Measurements from ENCODE around the gene PTGR3. TPM values are rescaled to one million over a fixed set of nuclear protein-coding genes. Genes with fewer than 3 reads are reported as not detected.

Gene PTGR3, protein sequence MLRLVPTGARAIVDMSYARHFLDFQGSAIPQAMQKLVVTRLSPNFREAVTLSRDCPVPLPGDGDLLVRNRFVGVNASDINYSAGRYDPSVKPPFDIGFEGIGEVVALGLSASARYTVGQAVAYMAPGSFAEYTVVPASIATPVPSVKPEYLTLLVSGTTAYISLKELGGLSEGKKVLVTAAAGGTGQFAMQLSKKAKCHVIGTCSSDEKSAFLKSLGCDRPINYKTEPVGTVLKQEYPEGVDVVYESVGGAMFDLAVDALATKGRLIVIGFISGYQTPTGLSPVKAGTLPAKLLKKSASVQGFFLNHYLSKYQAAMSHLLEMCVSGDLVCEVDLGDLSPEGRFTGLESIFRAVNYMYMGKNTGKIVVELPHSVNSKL
- total RNA-seq: 33.7 TPM
- long read RNA-seq, full-length matches to known transcripts: 30 of 38 reads
- long read RNA-seq, partial matches to known transcripts: 0 of 38 reads
- long read RNA-seq, other reads (novel, unspliced or antisense): 8 of 38 reads

DNA sequence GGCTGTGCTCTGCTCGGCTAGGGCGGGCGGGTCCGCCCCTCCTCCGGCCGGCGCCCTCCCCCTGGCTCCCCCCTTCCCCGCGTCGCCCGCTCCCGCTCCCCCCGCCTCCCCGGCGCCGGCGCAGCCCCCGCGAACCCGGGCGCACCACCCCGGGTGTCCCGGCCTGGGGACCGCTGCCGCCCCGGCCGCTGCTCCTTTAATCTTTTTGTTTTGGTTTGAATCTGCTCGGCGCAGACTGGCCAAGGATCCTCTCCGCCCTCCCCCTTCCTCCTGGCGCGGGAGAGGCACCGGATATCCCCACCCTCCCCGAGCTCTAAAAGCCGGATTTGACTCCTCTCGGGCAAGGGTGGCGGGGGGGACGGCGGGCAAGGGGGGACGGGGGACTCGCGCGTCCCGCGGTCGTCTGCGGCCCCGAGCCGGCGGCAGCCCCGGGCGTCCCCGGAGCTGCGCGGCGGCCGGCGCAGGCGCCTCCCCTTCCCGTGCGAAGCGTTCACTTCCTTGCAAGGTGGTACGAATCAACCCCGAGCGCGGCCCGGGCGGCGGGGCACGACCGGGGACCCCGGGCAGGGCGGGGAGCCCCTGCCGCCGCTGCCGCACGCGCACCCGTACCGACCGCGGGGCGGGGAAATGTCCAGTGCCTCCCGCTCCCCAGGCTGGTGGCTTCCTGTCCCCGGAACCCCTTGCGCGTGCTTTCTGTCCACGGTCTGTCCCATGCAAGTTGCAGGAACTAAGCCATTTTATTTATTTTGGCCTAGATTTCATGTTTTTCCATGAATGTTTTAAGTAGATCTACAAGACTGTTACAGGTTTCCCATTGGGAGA is at the start of gene PTGR3:
Gene PTGR3 (minus strand): TSS at position 11 of the 822 bp plus-strand sequence. CDS start 81 bp downstream, outside the sequence.
- intact Hi-C loops (cut with DNase I): loop anchor here (2.0 to 10.0 kb wide), 4 partner anchors 17 to 265 kb away; no protein-coding TSS in a partner anchor
- peak; percentile 89 for DNase-seq (ENCODE audit: low spot score)

DNA sequence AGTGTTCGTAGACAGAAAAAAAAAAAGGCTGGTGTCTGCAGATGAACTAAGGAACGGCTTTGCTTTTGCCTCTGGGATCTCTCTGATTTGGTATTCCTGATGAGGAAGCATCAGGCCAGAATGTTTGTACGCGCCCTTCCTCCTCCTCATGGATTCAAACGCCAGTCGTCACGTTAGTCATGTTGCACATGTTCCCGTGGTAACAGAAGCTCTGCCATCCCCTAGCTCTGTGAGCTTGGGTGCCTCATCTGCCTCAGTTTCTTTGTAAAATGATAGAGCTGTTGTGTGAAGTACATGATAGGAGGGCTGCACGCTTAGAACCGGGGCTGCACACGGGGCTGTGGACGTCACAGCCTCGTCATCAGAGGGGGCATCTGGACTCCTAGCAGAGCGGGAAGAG is 48.7 kb upstream of the PTGR3 start:
- intact Hi-C loops (cut with DNase I): no loop called here
- DNase-seq (ENCODE audit: low spot score): no peak

DNA sequence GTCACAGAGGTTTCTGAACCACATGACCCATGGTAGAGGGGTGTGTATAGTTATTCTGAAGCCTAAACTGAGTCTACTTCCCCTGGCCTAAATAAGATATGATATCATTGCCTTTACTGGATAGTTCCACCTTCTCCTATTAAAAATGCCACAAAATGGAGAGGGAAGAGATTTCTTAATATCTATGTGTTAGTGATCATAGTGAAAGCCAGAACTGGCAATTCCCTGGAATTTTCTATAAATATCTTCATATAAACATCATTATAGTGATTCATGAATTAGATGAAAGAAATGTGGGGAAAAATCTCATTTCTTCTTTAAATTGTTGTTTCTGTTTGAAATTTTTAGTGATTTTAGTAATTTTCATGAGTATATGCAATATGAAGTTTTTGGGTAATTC is 47.4 kb upstream of the PTGR3 start:
- intact Hi-C loops (cut with DNase I): no loop called here

DNA sequence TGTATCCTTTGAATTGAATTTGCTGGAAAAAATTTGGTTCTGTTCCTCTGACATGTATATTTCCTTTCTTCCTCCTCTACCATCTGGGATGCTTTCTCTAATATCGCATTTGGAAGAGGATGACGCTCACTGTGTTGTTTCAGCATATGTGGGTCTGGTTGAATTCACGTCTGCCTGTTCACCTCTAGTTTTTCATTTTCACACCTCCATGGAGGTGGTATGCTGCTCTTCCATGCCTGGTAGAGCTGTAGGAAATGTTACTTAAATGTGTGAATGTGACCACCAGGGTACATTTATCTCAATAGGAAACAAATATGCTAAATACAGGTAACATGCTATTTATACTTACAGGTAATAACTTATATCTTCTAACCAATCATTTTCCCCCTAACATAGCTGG is 46.2 kb upstream of the PTGR3 start:
- DNase-seq (ENCODE audit: low spot score): no peak
- intact Hi-C loops (cut with DNase I): no loop called here

More for the DNA sequence above, 47.4 kb upstream of the PTGR3 start:
- DNase-seq (ENCODE audit: low spot score): no peak

DNA sequence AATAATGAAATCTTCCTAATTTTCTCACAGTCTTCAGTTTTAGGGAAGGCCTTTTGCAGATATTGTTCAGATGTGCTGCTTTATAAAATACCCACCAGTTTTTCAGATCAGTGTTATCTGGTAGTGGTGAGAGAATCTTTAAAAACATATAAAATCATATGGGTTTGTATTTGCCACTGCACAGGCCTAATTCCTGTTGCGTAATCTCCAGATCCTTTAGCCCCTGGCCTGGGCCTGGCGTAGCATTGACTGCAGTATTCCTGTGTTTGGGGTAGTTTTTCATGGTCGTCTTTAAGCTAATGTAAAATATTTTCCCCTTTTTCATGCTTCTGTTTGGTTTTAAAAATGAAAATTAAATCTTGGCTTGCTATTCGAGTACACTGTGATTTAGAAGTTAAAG is 44.8 kb upstream of the PTGR3 start:
- DNase-seq (ENCODE audit: low spot score): no peak
- intact Hi-C loops (cut with DNase I): no loop called here

DNA sequence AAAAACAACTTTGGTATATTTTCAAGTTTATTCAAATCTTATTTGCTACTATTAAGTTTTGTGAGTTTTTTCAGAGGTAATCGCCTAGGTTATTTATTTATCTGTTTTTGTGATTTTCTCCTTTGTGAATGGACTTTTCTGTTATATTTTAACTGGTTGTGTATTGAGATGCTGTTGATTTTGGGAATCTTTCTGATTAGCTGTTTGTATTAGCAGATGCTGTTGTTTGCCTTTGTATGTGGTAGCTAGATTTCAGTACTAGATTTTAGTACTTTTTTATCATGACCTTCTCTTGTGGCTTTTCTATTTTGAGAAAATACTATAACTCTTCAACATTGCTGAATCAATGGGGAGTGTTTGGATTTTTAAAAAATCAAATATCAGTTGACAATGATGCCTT is 44.1 kb upstream of the PTGR3 start:
- no peak for DNase-seq (ENCODE audit: low spot score)
- intact Hi-C loops (cut with DNase I): no loop called here

DNA sequence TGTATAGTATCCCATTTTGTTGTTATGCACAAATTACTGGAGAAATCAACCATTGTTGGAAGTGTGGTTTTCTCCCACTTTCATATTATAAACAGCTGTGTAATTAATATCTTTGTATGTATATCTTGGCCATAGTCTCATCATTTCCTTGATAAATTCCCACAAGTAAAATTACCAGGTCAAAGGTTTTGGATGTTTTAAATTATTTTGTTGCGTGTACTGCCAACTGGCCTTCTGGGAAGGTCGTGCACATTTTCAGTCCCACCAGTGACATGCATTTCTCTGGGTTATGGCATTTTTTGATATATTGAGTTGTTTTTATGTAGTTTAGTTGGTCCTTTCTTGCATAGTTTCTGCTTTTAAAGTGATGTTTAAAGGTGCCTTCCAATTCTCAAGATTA is 43.2 kb upstream of the PTGR3 start:
- DNase-seq (ENCODE audit: low spot score): no peak
- intact Hi-C loops (cut with DNase I): no loop called here

DNA sequence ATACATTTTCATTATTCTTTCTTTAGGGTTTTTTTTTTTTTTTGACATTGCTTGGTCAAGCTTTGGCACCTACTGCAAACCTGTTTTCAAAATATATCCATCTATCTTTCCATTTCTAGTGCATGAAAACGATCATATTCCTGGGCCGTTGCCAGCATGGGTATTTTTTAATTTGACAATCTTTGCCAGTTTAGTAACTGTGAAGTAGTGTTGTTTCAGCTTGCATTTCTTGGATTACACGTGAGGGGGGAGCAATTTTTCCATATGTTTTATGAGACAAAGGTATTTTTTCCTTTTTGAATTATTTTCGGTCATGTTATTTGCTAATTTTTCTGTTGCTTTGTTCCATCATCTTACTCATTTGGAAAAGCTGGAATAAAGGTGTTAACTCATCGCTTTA is 42.5 kb upstream of the PTGR3 start:
- intact Hi-C loops (cut with DNase I): no loop called here
- no peak for DNase-seq (ENCODE audit: low spot score)

DNA sequence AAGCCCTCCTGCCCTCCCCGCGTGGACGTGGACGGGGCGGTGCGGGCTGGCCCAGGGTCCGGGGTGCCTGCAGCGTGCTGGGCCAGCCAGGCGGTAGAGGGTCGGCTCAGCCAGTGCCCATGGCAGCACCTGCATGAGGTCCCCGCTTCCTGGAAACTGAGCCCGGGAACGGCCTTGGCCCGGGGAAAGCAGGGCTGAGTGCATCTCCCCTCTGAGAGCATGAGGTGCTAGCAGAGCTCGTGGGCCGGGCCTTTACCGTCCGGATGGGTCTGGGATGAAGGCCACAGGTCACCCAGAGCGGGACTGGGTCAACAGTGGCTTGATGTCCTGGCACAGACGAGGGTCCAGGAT is 41.5 kb upstream of the PTGR3 start:
- intact Hi-C loops (cut with DNase I): no loop called here
- DNase-seq (ENCODE audit: low spot score): no peak

DNA sequence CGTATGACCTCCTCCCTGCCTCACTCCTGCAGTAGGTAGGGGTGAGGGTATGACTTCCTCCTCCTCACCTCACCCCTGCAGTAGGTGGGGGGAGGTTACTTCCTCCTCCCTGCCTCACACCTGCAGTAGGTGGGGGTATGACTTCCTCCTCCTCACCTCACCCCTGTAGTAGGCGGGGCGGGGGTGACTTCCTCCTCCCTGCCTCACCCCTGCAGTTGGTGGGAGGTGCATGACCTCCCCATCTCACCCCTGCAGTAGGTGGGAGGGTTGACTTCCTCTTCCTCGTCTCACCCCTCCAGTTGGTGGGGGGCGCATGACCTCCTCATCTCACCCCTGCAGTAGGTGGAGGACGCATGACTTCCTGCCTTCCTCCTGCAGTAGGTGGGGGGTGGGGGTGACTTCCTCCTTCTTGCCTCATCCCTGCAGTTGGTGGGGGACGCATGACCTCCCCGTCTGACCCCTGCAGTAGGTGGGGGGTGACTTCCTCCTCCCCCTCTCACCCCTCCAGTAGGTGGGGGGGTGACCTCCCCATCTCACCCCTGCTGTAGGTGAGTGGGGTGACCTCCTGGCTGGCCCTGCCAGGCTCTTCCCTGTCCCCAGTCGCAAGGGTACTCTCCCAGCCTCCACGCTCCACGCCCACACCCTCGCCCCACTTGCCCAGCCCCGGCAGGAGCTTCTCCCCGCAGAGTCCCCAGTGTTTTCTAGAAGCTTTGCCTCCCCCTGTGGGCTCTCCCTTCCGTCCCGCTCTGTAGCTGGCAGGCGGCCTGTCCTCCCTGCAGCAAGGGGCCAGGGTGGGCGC is 40.9 kb upstream of the PTGR3 start:
- intact Hi-C loops (cut with DNase I): no loop called here
- DNase-seq (ENCODE audit: low spot score): no peak

DNA sequence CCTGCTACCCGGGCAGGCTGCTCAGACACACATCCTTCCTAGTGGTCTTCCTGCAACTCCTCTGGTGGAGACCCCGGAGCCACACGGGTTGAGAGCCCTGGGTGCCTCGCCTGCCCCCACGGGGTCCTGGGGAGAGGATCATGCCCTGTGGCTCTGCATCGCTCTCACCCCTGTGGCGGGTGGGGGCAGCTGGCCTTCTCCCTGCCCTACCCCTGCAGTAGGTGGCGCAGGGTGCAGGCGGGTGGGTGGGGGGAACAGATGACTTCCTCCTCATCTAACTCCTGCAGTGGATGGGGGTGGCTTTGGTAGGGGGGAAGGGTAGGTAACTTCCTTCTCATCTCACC is 40.2 kb upstream of the PTGR3 start:
- no peak for DNase-seq (ENCODE audit: low spot score)
- intact Hi-C loops (cut with DNase I): no loop called here

DNA sequence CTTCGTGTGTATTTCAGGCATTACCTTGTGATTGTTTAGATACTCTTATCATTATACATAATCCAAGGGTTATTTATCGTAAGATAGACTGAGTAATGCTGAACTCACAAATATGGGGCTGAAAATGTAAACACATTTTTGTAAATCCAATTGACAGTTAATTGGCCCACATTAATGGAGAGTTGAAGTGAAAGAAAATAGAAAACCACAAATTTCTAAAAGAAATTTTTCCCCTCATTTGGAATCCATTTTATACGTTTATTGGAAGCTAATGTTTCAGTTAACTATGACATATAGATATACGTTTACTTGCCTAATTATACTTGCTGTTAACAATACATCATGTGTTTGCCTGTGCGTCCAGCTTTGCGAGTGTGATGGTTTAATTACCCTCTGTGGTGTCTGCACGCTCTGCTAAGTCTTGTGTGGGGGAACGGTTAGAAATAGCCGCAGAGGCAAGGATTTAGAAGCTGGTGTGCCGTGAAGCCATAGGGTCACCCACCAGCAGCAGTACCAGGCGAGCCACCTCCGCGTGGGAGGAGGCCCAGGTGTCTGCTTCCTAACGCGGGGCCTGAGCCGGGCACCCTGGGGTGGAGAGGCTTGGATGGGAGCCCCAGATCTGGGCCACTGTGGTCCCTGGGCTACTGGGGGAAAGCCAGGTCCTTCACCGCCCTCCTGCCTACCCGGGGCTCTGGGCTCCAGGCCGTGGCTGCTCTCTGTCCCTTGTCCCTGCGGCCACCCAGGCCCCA is 39.7 kb upstream of the PTGR3 start:
- intact Hi-C loops (cut with DNase I): no loop called here
- no peak for DNase-seq (ENCODE audit: low spot score)

DNA sequence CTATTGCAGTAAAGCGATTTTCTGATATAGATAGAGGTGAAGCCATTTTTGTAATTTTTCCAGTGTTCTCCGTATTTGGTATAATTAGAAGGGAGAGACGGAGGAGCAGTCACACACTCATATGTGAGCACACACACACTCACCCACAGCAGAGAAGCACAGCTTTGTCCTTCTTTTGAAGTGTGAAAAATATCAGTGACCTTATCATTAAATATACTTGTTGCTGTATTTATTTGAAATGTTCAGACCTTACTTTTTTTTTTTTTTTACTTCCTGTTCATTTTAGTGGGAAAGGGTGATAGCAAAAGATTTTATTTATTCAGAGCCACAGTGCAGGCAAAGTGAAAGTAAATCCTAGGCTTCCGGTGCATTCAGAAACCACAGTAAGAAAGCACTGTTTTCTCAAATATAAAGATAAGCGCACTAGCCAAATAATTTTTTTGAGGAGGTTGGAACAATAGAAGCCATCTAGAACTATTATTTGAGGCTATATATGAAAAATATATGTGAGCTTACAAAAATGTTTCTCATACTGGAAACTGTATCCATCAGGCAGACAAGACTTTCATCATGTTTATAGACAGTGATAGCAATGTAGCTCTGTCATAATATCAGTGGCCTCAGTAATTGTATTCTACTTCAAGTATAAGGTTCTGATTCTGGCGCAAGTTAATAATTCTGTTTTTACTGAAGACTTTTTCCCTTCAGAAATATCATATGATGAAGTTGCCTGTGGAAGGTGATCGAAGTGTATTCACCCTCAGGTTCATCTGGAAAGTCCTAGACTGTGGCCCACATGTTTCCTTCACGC is 38.9 kb upstream of the PTGR3 start:
- intact Hi-C loops (cut with DNase I): loop anchor here (2.0 kb wide), 1 partner anchor 39 kb away; the partner anchor contains the start of gene PTGR3
- DNase-seq (ENCODE audit: low spot score): no peak

DNA sequence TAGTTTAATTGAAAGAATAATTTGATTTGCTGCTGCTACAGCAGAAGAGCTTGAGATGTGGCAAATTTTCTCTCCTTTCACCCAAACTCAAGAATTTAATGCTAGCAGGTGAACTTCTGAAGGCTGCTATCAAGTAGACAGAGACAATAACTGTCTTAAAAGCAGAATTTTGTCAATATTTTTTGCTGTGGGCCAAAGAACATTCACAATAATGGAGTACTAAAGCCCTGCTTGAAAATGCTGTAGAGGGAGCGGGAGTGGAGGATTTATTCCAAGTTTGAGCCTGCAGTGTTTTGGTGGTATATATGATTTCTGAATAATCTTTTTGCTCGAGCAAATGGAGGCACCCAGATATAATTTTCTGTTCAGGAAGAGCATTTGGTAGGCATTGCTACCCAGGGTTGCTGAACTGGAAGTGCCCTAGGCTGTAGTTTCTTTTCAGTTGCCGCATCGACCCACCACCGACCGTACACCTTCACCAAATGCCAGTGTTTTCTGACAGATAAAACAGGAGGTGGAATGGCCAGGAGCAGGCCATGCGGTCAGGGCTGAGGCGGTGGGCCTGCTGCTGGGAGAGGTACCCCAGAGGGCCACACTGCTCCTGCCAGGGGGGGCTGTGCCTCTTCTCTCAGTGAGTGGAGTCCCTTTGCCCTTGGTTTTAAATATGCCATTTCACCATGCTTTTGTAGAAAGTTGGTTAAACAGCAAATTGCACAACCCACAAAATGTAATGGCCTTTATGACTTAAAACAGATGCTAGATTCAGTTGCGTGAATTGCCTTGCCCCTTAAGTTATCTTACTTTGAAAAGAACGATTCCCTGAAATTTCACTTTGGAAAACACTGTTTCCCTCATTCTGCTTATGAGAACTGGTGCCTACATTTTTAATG is 38.0 kb upstream of the PTGR3 start:
- intact Hi-C loops (cut with DNase I): loop anchor here (2.0 kb wide), 1 partner anchor 38 kb away; the partner anchor contains the start of gene PTGR3
- DNase-seq (ENCODE audit: low spot score): no peak

DNA sequence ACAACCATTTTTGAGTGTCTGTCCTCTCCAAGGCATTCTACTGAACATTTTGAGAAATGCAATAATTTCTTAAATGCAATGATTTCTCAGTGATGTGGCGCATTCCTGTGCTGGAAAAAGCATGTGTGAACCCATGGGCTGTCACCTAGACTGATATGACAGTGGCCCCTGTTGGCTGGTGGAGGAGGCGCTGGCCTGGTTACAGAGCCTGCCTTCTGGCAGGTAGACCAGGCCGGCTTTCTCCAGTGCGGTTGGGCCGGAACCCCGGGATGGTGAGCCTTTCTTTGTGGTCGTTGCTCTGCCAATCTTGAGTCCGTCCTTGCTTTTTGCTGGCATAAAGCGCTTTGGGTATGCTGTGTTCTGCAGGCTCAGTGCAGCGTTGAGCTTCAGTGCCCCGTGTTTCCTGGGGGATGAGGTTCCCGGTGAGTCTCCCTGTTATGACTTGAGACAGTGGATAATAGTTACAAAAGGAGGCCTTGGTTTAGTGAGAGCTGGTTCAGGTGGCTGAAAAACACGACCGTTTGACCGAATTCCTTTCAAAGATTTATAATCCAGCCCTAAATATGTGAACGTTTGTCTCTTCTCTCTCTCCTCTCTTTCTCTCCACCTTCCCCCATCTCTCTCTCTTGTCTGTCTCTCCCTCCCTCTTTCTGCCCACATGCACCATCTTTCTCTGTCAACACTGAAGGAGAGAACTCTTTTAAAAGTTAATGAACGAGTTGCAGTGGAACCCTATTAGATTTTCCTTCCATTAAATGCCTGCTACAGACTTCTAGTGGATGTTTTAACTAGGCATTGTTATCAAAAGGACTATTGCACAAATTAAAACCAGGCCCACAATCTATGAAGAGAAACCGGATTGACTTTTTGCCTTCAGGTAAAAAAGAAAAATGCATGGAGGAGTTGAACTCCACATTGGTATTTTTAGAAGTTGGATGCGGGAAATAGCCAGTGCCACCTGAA is 35.7 kb upstream of the PTGR3 start:
- intact Hi-C loops (cut with DNase I): loop anchor here (2.0 kb wide), 1 partner anchor 14 kb away; no protein-coding TSS in a partner anchor
- DNase-seq (ENCODE audit: low spot score): no peak

DNA sequence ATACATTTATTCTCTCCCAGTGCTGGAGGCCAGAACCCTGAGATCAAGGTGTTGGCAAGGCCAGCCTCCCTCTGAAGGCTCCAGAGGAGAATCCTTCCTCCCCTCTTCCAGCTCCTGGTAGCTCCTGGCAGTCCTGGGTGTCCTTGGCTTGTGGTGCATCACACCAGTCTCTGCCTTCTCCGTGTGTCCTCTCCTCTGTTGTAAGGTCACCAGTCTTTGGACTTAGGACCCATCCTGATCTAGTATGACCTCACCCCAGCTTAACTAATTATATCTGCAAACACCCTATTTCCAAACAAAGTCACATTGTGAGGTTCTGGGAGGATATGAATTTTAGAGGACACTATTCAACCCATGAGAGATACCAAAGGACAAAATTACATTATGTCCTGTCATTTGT is 32.8 kb upstream of the PTGR3 start:
- intact Hi-C loops (cut with DNase I): no loop called here
- no peak for DNase-seq (ENCODE audit: low spot score)
